SH-SY5Y (cell line): ENCODE data around the gene CLEC2D.

Experiments used
- GATA2 ChIP-seq: IDR thresholded peaks from 2 replicates; pipeline ENCODE4 v1.6.1; 2011; ENCODE audit warnings: mild to moderate bottlenecking, low read depth, low read length
- GATA3 ChIP-seq: IDR thresholded peaks from 2 replicates; pipeline ENCODE4 v1.6.1; 2011; ENCODE audit warnings: low read depth, mild to moderate bottlenecking, low read length, moderate library complexity

Gene CLEC2D

DNA sequence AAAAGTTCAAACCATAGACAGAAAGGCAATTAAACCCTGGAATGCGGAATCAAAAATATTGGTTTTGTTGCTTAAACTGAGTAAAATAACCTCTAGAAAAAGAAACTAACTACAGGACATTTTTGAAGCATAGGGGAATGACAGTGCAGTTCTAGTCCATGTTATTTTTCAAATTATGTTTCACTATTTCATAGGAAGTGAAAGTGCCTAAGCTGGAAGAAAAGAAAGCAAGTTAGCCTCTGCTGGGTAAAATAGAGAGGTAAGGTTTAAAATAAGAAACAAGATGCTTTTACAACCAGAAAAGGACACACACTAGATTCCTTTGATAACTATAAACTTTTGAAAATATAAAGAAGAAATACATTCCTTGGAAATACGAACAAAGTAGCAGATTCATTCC is 62.3 kb downstream of the CLEC2D start:
- TF ChIP-seq GATA3 = no peak
- no peak for TF ChIP-seq GATA2

DNA sequence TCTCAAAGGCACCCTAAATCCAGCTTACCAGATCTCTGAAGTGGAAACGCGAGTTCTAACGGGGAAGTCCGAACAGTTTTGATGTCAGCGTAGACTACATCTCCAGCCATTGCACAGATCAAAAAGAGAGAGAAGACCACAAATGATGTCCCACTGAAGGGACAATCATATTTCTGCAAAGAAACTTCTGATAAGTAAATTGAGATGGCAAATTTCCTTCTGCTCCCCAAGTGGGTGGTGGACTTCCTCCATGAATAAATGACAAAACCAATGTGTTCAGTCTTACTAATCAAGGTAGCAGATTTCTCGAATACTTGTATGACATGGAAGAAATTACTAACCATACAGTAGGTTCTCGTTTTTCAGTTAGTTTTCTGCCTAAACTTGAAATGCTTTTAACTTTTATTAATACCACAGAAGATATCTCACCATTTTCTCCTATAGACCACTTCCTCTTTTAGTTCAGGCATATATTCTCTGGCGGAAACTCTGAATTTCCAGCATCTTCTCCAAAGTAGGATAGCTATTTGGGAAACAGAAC is 63.5 kb downstream of the CLEC2D start, which contains the start of gene CLECL1:
Gene CLECL1 (minus strand): TSS at position 177 of the 541 bp plus-strand sequence.
- TF ChIP-seq GATA3 (no peak), GATA2 (no peak)

DNA sequence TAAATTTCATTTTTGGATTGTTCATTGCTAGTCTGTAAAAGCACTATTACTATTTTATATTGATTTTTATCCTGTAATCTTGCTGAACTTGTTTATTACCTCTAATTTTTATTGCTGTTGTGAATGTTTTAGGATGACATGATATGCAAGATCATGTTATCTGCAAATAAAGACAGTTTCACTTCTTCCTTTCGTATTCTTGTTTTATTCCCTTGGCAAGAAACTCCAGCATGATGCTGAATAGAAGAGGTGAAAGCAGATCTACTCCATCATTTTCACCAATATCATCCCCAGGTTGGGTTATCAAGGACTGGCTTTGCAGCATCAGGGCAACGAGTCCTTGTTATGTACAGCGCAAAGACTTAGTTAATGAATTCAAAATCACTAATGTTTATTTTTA is 66.1 kb downstream of the CLEC2D start:
- TF ChIP-seq GATA3 = no peak
- TF ChIP-seq GATA2 = no peak

DNA sequence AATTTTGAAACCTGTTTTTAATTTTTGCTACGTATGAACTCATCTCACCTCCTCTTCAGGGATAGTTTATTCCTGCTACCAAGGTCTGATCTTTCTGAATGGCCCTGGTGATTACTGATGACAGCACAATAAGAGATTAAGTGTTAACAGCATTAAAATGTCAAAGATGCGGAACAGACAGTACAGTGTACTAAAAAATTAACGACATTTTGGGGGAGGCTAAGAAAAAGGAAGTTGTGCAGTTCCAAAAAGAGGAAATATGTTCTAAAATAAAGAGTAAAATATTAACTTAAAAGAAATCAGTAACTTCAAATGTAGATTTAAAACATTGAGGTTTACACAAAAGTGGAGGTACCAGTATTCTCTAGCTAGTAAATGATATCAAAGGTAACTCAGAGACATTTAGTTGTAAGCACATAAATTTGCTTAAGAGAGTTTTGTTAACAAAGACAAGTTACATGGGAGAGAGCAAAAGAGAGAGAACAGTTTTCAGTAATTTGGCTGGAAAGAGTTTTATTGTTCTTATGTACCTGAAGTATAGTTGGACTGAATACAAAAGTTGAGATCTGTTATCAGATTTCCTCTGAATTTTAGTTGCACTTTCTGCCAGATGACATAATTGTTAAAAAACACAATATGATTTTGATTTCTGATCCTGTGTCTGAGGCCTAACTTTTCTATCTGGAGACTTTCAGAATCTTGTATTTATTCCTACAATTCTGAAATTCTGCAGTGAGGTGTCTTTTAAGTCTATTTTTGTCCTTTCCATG is 67.6 kb downstream of the CLEC2D start:
- no peak for TF ChIP-seq GATA3

DNA sequence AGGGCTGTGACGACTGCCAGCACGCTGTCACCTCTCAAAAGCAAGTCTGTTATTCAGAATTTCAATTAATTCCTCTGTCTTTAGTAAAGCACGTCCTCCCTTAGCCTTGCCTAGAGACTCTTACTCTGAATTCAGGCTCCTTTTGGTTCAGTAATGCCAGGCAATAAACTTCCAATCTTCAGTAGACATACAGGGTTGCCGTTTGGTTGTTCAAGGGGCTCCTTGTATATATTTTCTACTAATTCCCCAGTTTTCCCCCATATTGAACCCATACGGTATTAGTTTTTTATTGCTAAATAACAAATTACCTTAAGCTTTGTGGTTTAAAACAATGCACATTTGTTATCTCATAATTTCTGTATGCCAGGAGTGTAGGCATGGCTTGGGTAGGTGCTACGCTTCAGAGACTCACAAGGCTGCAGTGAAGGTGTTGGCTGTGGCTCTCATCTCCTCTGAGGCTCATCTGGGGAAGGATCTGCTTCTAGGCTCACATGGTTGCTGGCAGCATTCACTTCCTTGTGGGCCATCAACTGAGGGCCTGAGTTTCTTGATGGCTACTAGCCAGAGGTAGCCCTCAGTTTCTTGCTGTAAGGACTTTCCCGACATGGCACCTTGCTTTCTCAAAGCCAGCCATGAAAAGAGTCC is 70.7 kb downstream of the CLEC2D start:
- TF ChIP-seq GATA3 (no peak), GATA2 (no peak)

DNA sequence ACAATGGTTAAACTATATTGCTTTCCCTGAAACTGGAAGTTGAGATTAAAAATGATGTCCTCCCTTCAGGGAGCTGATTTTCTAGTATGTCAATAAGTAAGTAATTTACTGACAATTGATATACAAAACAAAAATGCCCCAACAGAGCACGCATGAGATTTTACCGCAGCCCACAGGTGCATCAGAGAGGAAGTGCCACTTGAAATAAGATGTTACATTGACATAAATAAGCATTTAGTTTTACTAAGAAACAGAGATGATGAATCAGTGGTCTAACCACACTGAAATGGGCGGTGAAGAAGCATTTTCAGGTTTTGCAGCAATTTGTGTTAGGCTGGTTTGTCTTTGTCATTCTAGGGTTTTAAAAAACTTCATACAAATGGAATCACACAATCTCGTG is 72.2 kb downstream of the CLEC2D start:
- TF ChIP-seq GATA3 (no peak), GATA2 (no peak)

DNA sequence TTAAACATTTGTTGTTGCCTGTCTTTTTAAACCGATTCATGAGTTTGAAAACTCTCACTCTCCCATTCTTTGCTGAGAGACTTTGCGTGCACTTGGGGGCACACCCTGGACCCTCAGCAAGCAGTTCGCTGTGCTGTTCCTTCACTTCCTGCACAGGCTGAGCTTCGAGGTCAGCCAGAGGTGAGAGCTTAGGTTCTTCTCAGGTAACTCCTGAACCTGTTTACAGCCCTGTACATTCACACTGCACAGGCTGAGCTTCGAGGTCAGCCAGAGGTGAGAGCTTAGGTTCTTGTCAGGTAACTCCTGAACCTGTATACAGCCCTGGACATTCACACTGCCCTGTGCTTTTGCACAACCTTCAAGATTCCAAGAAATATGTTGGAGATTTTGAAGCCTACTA is 73.1 kb downstream of the CLEC2D start:
- TF ChIP-seq GATA2 = no peak
- TF ChIP-seq GATA3 = no peak

DNA sequence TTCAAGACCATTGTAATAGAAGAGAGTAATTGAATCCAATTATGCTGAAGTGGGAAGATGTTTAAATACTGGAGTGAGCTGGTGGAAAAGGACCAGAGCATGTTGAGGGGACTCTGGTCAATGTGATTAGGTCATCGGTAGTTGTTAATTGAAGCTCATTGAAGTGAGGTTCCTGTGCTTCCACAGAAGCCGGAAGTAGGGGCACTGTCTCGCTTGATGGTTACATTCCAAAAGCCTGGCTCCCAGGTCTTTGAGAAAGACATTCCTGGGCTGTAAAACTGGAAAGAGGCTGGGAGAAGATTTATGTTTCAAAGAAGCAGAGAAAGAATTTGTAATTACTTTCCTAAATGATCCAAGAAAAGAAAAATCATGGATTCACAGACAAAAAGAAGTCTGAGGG is 75.7 kb downstream of the CLEC2D start:
- TF ChIP-seq GATA3 (no peak), GATA2 (no peak)
